Activated naive CD8-positive, alpha-beta T cell treated with anti-CD3 and anti-CD28 coated beads for 36 hours (primary cell): ENCODE data around the gene HIBCH. TPM values are rescaled to one million over a fixed set of nuclear protein-coding genes. Genes with fewer than 3 reads are reported as not detected.
"Not testable (repeated sequence)": the region's sequence is repeated elsewhere in the genome, so short reads cannot be mapped to it uniquely, and the experiment has no call there.

Source experiments
- DNase-seq: peaks from one replicate; pipeline ENCODE4 v3.0.0; 2021
- H3K27ac Mint-ChIP-seq: one replicate; pipeline ENCODE4 v1.8.0; 2022; ENCODE audit warnings: mild to moderate bottlenecking, moderate library complexity, mixed read lengths
- H3K27me3 Mint-ChIP-seq: one replicate; pipeline ENCODE4 v1.8.0; 2022; ENCODE audit warnings: mild to moderate bottlenecking, mixed read lengths
- H3K36me3 Mint-ChIP-seq: one replicate; pipeline ENCODE4 v1.8.0; 2021; ENCODE audit warnings: mild to moderate bottlenecking, mixed read lengths
- H3K4me1 Mint-ChIP-seq: one replicate; pipeline ENCODE4 v1.8.0; 2021; ENCODE audit warnings: mixed read lengths
- H3K4me3 Mint-ChIP-seq: one replicate; pipeline ENCODE4 v1.8.0; 2022; ENCODE audit warnings: mild to moderate bottlenecking, moderate library complexity, mixed read lengths
- H3K9me3 Mint-ChIP-seq: one replicate; pipeline ENCODE4 v1.8.0; 2022; ENCODE audit warnings: mixed read lengths
- total RNA-seq, 2 experiments: library from RNA; stranded (reverse); gene quantifications; one replicate each; pipeline ENCODE4 v1.2.3, GENCODE V29; 2021

Gene HIBCH
- total RNA-seq, 2 experiments from 2014 or later, result 21.0 to 24.7 TPM

DNA sequence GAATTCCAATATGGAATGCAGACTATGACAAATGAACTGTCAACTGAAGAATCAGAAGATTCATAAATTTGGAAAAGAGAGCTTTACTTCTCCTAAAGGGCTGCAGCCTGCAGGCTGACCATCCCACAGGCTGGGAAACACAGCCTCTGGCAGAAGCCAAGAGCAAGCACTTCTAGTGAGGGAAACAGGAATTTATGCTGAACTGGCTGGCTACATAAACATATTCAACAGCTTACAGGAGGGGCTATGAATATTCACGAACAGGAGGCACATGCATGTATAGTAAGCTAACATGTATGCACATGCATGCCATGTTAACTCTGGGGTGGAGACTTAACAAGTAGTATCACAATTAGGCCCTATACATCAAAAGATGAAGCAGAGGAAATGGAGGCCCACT, 17.6 kb downstream of the HIBCH start:
- Mint-ChIP-seq H3K36me3 (peaks cover 51% of the 10 kb centered on the region), H3K4me1 (peaks cover 13% of the 10 kb centered on the region), H3K27ac (no peak overlapping the region), H3K4me3 (no peak overlapping the region), H3K27me3 (no peaks in the 10 kb centered on the region), H3K9me3 (peaks cover 9% of the 10 kb centered on the region)
- DNase-seq, result no peak

DNA sequence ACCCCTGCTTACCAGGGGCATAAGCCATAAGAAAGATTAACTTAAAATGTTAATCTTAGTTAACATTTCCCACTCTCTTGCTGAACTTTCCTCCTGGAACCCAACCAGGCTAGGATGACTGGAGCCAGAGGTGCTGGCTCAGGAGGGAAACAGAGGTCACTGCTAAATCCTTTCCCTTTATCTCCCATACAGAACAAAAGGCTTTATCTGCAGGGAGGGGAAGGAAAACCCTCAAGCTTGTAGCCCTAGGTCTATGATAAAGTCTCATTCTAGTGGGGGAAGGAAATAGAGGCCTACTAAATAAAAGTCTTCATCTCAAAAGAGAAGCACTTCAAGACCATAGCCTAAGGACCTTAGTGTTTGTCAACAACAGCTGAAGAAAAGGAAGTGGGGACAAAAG, 18.6 kb downstream of the HIBCH start:
- H3K9me3 Mint-ChIP-seq, result peaks cover 9% of the 10 kb centered on the region
- H3K36me3 Mint-ChIP-seq, result peaks cover 45% of the 10 kb centered on the region
- H3K27ac Mint-ChIP-seq, result no peak overlapping the region
- H3K4me3 Mint-ChIP-seq, result no peak overlapping the region
- no peaks in the 10 kb centered on the region for H3K27me3 Mint-ChIP-seq
- DNase-seq, result no peak
- H3K4me1 Mint-ChIP-seq, result peaks cover 13% of the 10 kb centered on the region

DNA sequence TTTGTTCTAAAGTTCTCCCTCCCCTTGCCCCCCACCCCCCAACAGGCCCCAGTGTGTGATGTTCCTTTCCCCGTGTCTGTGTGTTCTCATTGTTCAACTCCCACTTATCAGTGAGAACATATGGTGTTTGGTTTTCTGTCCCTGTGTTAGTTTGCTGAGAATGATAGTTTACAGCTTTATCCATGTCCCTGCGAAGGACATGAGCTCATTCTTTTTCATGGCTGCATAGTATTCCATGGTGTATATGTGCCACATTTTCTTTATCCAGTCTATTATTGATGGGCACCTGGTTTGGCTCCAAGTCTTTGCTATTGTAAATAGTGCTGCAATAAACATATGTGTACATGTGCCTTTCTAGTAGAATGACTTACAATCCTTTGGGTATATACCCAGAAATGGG, 21.7 kb downstream of the HIBCH start:
- H3K4me1 Mint-ChIP-seq, DNase-seq, H3K27me3 Mint-ChIP-seq, H3K9me3 Mint-ChIP-seq, H3K27ac Mint-ChIP-seq, H3K4me3 Mint-ChIP-seq: not testable (repeated sequence)
- peaks cover 44% of the 10 kb centered on the region for H3K36me3 Mint-ChIP-seq

DNA sequence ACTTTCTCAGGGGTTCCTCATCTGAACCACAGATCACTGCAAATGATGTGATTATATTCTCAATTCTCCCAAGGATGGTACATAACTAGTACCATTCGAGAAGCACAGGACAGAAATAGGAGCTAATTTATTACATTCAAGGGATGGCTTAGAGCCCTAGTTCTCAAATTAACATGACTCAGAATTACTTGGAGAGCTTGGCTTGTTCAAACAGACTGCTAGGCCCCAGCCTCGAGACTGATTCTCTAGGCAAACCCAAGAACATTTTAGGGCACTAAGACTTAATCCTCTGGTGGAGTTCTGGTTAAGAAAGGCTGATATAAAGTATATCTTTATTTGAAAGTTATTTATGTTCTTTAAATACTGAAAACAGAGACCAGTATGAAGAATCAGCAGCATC, 35.8 kb downstream of the HIBCH start:
- Mint-ChIP-seq H3K36me3 (peaks cover 34% of the 10 kb centered on the region), H3K27me3 (no peaks in the 10 kb centered on the region), H3K27ac (no peak overlapping the region), H3K4me1 (no peaks in the 10 kb centered on the region), H3K4me3 (no peak overlapping the region), H3K9me3 (no peaks in the 10 kb centered on the region)
- no peak for DNase-seq

DNA sequence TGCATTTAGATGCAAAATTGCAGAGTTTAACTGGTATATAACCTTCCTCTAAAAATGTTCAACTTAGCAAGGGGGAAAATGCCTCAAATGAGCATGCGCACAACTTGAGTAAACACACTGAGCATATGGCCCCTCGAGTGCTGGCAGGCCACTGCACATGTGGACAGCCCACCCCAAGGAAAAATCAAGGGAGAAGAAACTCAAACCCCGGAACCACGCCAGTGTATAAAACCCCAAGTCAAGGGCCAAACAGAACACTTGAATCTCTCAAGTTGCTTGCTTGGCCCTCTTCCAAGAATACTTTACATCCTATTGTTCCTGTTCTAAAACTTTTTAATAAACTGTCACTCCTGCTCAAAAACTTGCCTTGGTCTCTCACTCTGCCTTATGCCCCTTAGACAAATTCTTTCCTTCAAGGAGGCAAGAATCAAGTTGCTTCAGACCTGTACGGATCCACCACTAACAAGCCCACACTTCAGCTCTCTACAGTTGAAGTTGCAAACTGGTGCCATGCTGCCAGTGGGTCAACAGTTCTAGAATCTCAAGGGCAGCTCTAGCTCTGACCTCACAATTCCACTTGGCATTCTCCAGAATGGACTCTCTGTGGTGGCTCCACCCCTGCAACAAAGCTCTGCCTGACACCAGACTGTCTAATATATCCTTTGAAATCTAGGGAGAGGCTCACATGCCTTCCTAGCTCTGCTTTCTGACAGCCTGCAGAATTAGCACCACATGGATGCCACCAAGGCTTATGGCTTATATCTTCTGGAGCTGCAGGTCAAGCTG, 38.9 kb downstream of the HIBCH start:
- Mint-ChIP-seq H3K27ac (no peak overlapping the region), H3K4me1 (peaks cover 5% of the 10 kb centered on the region), H3K36me3 (peaks cover 26% of the 10 kb centered on the region), H3K9me3 (no peaks in the 10 kb centered on the region), H3K4me3 (no peak overlapping the region), H3K27me3 (no peaks in the 10 kb centered on the region)
- no peak for DNase-seq

GRCh38 chr2:190279256-190280134, 40.1 kb downstream of the HIBCH start:
- DNase-seq, H3K4me1 Mint-ChIP-seq, H3K27me3 Mint-ChIP-seq, H3K27ac Mint-ChIP-seq, H3K9me3 Mint-ChIP-seq, H3K4me3 Mint-ChIP-seq: not testable (repeated sequence)
- H3K36me3 Mint-ChIP-seq, result peaks cover 33% of the 10 kb centered on the region

DNA sequence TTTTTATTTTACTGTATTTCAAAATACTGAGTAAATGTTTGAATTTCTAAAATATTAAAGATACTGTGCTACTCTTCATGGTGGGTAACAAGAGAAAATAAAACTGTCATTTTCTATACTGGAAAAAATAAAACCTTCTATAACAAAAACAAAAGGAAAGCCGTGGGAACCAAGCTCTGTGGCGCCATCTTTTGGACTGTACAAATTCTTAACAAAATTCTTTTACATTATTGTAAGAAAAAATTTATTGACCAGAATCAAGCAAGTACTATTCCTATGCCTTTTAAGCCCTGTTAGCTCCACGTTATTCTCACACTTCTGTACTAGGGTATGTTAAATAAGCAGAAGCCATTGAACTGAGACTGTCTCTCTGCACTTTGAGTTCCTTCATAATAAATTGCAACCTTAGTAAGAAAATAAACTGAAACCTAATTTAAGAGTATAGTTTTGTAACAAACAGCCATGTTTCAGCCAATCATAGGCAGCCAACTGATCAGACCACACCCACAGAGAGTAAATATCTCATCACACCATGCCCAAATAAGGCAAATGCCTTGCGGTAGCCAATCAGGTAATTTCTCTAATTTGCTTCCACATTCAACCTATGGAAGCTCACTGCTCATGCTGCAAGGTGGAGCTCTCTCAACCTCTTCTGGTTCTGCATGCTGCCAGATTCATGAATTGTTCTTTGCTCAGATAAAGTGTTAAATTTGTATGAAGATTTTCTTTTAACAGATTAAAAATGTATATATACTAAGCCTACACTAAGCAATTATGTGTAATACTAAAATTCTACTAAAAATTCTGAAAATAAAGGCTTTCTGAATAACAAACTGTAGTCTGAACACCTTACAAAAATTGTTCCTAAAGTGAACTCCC, 42.2 kb downstream of the HIBCH start:
- Mint-ChIP-seq H3K4me1 (peaks cover 6% of the 10 kb centered on the region), H3K36me3 (peaks cover 30% of the 10 kb centered on the region), H3K27me3 (no peaks in the 10 kb centered on the region), H3K9me3 (no peaks in the 10 kb centered on the region), H3K27ac (no peak overlapping the region), H3K4me3 (no peak overlapping the region)
- no peak for DNase-seq

DNA sequence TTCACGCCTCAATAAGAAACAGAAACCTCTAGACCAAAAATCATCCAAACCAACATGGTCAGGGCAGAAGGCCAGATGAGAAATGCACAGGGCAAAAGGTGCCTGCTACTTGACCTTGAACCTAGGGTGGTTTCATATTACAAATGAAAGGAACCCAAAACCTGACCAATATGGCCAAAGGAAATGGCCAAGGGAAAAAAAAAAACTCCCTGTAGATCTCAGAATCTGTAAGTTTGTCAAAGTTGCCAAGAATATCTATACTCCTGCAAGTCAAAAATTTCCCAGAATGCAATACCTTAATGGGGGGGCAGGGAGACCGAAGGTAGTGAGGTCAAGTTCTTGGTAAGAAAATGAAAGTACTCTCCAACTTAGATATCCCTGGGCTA, 47.2 kb downstream of the HIBCH start:
- DNase-seq, result no peak
- no peaks in the 10 kb centered on the region for H3K9me3 Mint-ChIP-seq
- H3K27ac Mint-ChIP-seq, result no peak overlapping the region
- no peak overlapping the region for H3K4me3 Mint-ChIP-seq
- H3K27me3 Mint-ChIP-seq, result no peaks in the 10 kb centered on the region
- H3K4me1 Mint-ChIP-seq, result peaks cover 6% of the 10 kb centered on the region
- H3K36me3 Mint-ChIP-seq, result peaks cover 36% of the 10 kb centered on the region

- Mint-ChIP-seq H3K36me3 (peaks cover 40% of the 10 kb centered on the region), H3K27ac (no peak overlapping the region), H3K9me3 (no peaks in the 10 kb centered on the region), H3K27me3 (no peaks in the 10 kb centered on the region), H3K4me3 (no peak overlapping the region), H3K4me1 (peaks cover 6% of the 10 kb centered on the region)
- no peak for DNase-seq
Observed at GRCh38 chr2:190271783-190272456, 47.7 kb downstream of the HIBCH start.

- H3K27me3 Mint-ChIP-seq, result no peaks in the 10 kb centered on the region
- H3K36me3 Mint-ChIP-seq, result peaks cover 36% of the 10 kb centered on the region
- peaks cover 1% of the 10 kb centered on the region for H3K9me3 Mint-ChIP-seq
- no peak overlapping the region for H3K27ac Mint-ChIP-seq
- no peak overlapping the region for H3K4me3 Mint-ChIP-seq
- no peaks in the 10 kb centered on the region for H3K4me1 Mint-ChIP-seq
- DNase-seq, result no peak
Observed at GRCh38 chr2:190270298-190270697, 49.3 kb downstream of the HIBCH start.

- H3K4me3 Mint-ChIP-seq, H3K27ac Mint-ChIP-seq, H3K9me3 Mint-ChIP-seq, DNase-seq, H3K27me3 Mint-ChIP-seq, H3K4me1 Mint-ChIP-seq: not testable (repeated sequence)
- H3K36me3 Mint-ChIP-seq, result peaks cover 36% of the 10 kb centered on the region
Observed at GRCh38 chr2:190269699-190270098, 49.9 kb downstream of the HIBCH start.

GRCh38 chr2:190267302-190267701, 52.3 kb downstream of the HIBCH start:
- no peaks in the 10 kb centered on the region for H3K4me1 Mint-ChIP-seq
- peaks cover 2% of the 10 kb centered on the region for H3K9me3 Mint-ChIP-seq
- no peak overlapping the region for H3K27ac Mint-ChIP-seq

GRCh38 chr2:190266314-190266713, 53.3 kb downstream of the HIBCH start:
- no peak for DNase-seq
- Mint-ChIP-seq H3K4me3 (no peak overlapping the region), H3K4me1 (no peaks in the 10 kb centered on the region), H3K9me3 (peaks cover 2% of the 10 kb centered on the region), H3K36me3 (peaks cover 30% of the 10 kb centered on the region), H3K27me3 (no peaks in the 10 kb centered on the region), H3K27ac (no peak overlapping the region)

More at GRCh38 chr2:190267302-190267701, 52.3 kb downstream of the HIBCH start:
- peaks cover 38% of the 10 kb centered on the region for H3K36me3 Mint-ChIP-seq
- H3K4me3 Mint-ChIP-seq, result no peak overlapping the region
- no peaks in the 10 kb centered on the region for H3K27me3 Mint-ChIP-seq
- DNase-seq, result no peak

- Mint-ChIP-seq H3K27me3 (no peaks in the 10 kb centered on the region), H3K9me3 (peaks cover 12% of the 10 kb centered on the region), H3K4me1 (no peaks in the 10 kb centered on the region), H3K36me3 (peaks cover 36% of the 10 kb centered on the region), H3K4me3 (no peak overlapping the region), H3K27ac (no peak overlapping the region)
- DNase-seq, result no peak
Observed at GRCh38 chr2:190261851-190262250, 57.8 kb downstream of the HIBCH start.
